ENCODE results near the gene SLC25A27. TPM values are rescaled to one million over a fixed set of nuclear protein-coding genes. Genes with fewer than 3 reads are reported as not detected.

The SLC25A27 gene
- total RNA-seq, 1 donor from 2014 or later: 39.3 TPM

- DNase-seq (ENCODE audit: extremely low spot score in 2 of 2): no peak
- H3K4me3 ChIP-seq: no peak overlapping the region
- intact Hi-C loops (cut with DNase I): no loop called here
- no peak overlapping the region for H3K27ac ChIP-seq
- no peaks in the 10 kb centered on the region for H3K9me3 ChIP-seq
- H3K4me1 ChIP-seq: no peaks in the 10 kb centered on the region
- H3K27me3 ChIP-seq: no peaks in the 10 kb centered on the region
- no peak for TF ChIP-seq POLR2A (IDR thresholded peaks at IDR 0.05)
- TF ChIP-seq POLR2AphosphoS5 (IDR thresholded peaks at IDR 0.05; ENCODE audit: insufficient read depth in 1 of 2, low read depth in 1 of 2): no peak
- TF ChIP-seq CTCF (IDR thresholded peaks at IDR 0.05): no peak
- H3K36me3 ChIP-seq: no peaks in the 10 kb centered on the region
Observed at GRCh38 chr6:46689657-46690056, 36.9 kb downstream of the SLC25A27 start.

- TF ChIP-seq CTCF (IDR thresholded peaks at IDR 0.05) (no peak), POLR2AphosphoS5 (IDR thresholded peaks at IDR 0.05; ENCODE audit: insufficient read depth in 1 of 2, low read depth in 1 of 2) (no peak), POLR2A (IDR thresholded peaks at IDR 0.05) (no peak)
- Histone ChIP-seq H3K27ac (no peak overlapping the region), H3K4me3 (no peak overlapping the region), H3K9me3 (no peaks in the 10 kb centered on the region), H3K4me1 (no peaks in the 10 kb centered on the region), H3K36me3 (no peaks in the 10 kb centered on the region), H3K27me3 (no peaks in the 10 kb centered on the region)
- no peak for DNase-seq (ENCODE audit: extremely low spot score in 2 of 2)
- intact Hi-C loops (cut with DNase I): no loop called here
Observed at GRCh38 chr6:46690141-46690755, 37.5 kb downstream of the SLC25A27 start.

- no peaks in the 10 kb centered on the region for H3K36me3 ChIP-seq
- TF ChIP-seq CTCF (IDR thresholded peaks at IDR 0.05) (no peak), POLR2AphosphoS5 (IDR thresholded peaks at IDR 0.05; ENCODE audit: insufficient read depth in 1 of 2, low read depth in 1 of 2) (no peak), POLR2A (IDR thresholded peaks at IDR 0.05) (no peak)
- no peak for DNase-seq (ENCODE audit: extremely low spot score in 2 of 2)
- H3K27ac ChIP-seq: no peak overlapping the region
- H3K4me1 ChIP-seq: no peaks in the 10 kb centered on the region
- no peaks in the 10 kb centered on the region for H3K27me3 ChIP-seq
- H3K4me3 ChIP-seq: no peak overlapping the region
- H3K9me3 ChIP-seq: no peaks in the 10 kb centered on the region
- intact Hi-C loops (cut with DNase I): no loop called here
Observed at GRCh38 chr6:46690911-46691451, 38.2 kb downstream of the SLC25A27 start.

- H3K4me3 ChIP-seq: no peak overlapping the region
- H3K9me3 ChIP-seq: no peaks in the 10 kb centered on the region
- H3K4me1 ChIP-seq: no peaks in the 10 kb centered on the region
- no peak overlapping the region for H3K27ac ChIP-seq
- H3K27me3 ChIP-seq: no peaks in the 10 kb centered on the region
- no peak for DNase-seq (ENCODE audit: extremely low spot score in 2 of 2)
- H3K36me3 ChIP-seq: no peaks in the 10 kb centered on the region
- intact Hi-C loops (cut with DNase I): no loop called here
- TF ChIP-seq CTCF (IDR thresholded peaks at IDR 0.05) (no peak), POLR2AphosphoS5 (IDR thresholded peaks at IDR 0.05; ENCODE audit: insufficient read depth in 1 of 2, low read depth in 1 of 2) (no peak), POLR2A (IDR thresholded peaks at IDR 0.05) (no peak)
Observed at GRCh38 chr6:46699970-46700369, 47.2 kb downstream of the SLC25A27 start.

- no peak overlapping the region for H3K27ac ChIP-seq
- intact Hi-C loops (cut with DNase I): no loop called here
- TF ChIP-seq POLR2A (IDR thresholded peaks at IDR 0.05) (no peak), CTCF (IDR thresholded peaks at IDR 0.05) (no peak), POLR2AphosphoS5 (IDR thresholded peaks at IDR 0.05; ENCODE audit: insufficient read depth in 1 of 2, low read depth in 1 of 2) (no peak)
- no peak for DNase-seq (ENCODE audit: extremely low spot score in 2 of 2)
- H3K4me1 ChIP-seq: no peaks in the 10 kb centered on the region
- H3K4me3 ChIP-seq: no peak overlapping the region
- H3K9me3 ChIP-seq: no peaks in the 10 kb centered on the region
- no peaks in the 10 kb centered on the region for H3K27me3 ChIP-seq
- H3K36me3 ChIP-seq: no peaks in the 10 kb centered on the region
Observed at GRCh38 chr6:46704562-46704961, 51.8 kb downstream of the SLC25A27 start.
